GM18505 (cell line): ENCODE data around the gene MYEOV.

Experiments
- ATAC-seq: cut with Tn5 transposase; IDR thresholded peaks from one replicate; pipeline ENCODE4 v1.9.1; 2021; ENCODE audit not compliant: unreplicated experiment
- POLR2A ChIP-seq: IDR thresholded peaks from 4 replicates; pipeline ENCODE4 v1.6.1; 2011; ENCODE audit warnings: borderline replicate concordance; ENCODE audit not compliant: insufficient read depth, insufficient read length; ENCODE audit errors: extremely low read depth

The MYEOV gene

DNA sequence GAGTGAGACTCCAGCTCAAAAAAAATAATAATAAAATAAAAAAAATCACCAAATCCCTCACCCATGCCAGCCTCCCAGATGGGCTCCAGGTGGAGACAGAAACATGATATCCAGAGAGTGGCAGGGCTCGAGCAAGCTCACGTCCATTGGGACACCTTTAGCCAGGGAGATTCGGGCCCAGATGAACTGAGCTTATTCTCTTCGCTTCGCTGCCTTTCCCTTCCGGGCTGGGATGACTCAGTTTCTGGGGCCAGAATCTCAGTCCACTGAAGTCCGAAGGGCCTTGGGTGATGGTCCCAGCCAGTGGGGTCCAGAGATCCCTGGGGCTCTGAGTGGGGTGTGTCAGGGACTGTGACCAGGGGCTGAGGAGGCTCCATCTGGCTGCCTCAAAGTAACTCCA is 23.0 kb upstream of the MYEOV start:
- no peak for ATAC-seq
- TF ChIP-seq POLR2A: no peak

GRCh38 chr11:69272055-69272454 is 21.9 kb upstream of the MYEOV start:
- no peak for ATAC-seq
- no peak for TF ChIP-seq POLR2A

- ATAC-seq: no peak
- no peak for TF ChIP-seq POLR2A
Measured at GRCh38 chr11:69272831-69273485, 21.0 kb upstream of the MYEOV start.

GRCh38 chr11:69273571-69273970 is 20.4 kb upstream of the MYEOV start:
- no peak for TF ChIP-seq POLR2A
- ATAC-seq: no peak

DNA sequence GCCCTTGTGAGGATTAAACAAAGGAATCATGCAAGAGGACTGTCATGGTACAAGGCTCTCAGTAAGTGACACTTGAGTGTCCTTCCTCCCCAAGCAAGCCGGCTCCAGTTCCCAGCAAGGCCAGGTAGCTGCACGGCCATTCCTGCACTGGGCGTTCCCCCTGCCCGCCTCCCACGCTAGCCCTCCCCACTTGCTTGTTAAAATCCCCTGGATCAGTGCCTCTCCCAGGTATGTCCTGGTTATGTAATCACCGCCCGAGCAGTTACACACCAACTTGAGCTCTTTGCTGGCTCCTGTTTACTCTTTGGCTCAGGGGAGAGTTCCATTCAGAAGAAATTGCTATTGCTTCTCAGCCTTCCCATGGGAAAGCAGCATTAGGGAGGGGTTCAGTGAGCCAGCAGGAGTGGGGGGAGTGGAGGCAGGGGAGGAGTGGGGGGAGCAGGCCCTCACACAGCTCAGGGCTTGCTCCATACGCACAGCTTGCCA is 19.4 kb upstream of the MYEOV start:
- TF ChIP-seq POLR2A: no peak
- no peak for ATAC-seq

DNA sequence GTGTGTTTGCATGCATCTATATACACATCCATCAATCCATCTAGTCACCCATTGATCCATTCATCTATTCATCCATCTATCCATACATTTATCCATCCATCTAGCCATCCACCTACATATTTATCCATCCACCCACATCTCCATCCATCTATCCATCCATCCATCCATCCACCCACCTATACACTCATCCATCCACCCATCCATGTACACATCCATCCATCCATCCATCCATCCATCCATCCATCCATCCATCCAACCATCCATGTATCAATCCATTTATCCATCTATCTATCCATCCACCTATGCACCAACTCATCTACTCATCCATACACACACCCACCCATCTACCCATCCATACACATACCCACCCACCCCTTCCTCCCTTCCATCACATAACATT is 18.8 kb upstream of the MYEOV start:
- no peak for TF ChIP-seq POLR2A
- ATAC-seq: no peak

- no peak for TF ChIP-seq POLR2A
- ATAC-seq: no peak
Measured at GRCh38 chr11:69276165-69276564, 17.8 kb upstream of the MYEOV start.

GRCh38 chr11:69277074-69277809 is 16.7 kb upstream of the MYEOV start:
- ATAC-seq: no peak
- TF ChIP-seq POLR2A: no peak

GRCh38 chr11:69278091-69278867 is 15.7 kb upstream of the MYEOV start:
- no peak for TF ChIP-seq POLR2A
- no peak for ATAC-seq

DNA sequence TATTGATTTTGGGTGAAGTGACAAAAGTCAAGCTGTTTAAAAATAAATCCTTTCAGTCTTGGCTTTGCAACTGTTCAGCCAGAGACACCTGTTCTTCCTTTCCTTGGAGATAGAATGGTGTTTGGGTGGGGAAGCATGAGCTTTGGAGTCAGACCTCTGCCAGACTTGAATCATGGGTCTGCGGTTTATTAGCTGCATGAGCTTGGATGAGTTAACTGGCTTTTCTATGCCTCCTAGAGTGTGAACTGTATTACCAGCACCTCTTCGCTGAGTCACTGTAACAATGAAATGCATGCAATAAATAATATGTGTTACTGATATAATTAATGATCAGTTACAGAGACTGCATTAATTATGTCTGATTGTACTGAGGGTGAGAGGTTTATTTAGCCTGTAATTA is 13.5 kb upstream of the MYEOV start:
- no peak for ATAC-seq
- no peak for TF ChIP-seq POLR2A

DNA sequence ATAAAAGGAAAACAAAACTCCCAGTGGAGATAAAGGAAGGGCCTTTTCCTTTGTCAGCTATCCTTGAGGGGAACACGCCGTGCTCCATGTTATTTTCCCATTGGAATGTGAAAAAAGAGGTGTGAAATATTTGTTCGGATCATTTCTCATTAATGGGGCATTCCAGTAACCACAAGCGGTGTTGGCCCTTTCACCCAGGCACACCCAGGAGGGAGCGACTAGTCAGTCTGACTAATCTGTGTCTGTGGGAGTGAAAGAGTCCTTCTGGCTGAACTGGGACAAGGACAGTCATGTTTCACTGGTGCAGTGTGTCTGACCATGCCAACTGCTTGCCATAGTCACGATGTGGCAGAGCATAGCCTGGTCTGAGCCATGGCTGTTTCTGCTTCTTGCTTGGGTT is 13.0 kb upstream of the MYEOV start:
- no peak for TF ChIP-seq POLR2A
- no peak for ATAC-seq

GRCh38 chr11:69283446-69283845 is 10.5 kb upstream of the MYEOV start:
- ATAC-seq: no peak
- no peak for TF ChIP-seq POLR2A

DNA sequence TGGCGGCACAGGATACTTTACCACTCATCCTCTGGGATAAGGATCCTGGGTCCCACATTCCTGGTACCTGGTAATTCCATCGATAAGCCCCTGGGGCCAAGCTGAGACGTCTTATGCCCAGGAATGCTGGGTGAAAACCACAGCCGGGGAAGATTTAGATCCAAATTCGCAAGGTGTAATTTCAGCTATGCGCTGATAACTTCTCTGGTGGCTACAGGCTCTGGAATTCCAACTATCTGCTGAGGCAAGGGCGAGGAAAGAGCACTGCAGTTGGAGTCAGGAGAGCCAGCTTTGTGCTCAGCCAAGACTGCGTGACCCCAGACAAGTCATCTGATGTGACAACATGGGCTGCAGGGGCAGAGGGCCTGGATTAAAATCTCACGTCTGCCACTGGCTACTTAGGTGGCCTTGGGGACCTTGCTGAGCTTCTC is 9.9 kb upstream of the MYEOV start:
- ATAC-seq: no peak

More for the DNA sequence above, 9.9 kb upstream of the MYEOV start:
- no peak for TF ChIP-seq POLR2A
